CD4-positive, CD25-positive, alpha-beta regulatory T cell (primary cell): ENCODE results near the gene COL6A3. TPM values are rescaled to one million over a fixed set of nuclear protein-coding genes. Genes with fewer than 3 reads are reported as not detected.
"Not testable (repeated sequence)": the region's sequence is repeated elsewhere in the genome, so short reads cannot be mapped to it uniquely, and the experiment has no call there.

ENCODE experiments used
- ATAC-seq, 2 donors: fragments of 150-1000 bp; cut with Tn5 transposase; one replicate each; pipeline ENCODE4 v1.10.0; 2021; ENCODE audit warnings: low read depth in 2 of 2, moderate number of reproducible peaks in 2 of 2, moderate library complexity in 1 of 2
- DNase-seq, 3 donors: peaks; one replicate each; pipeline versions ENCODE4 v3.0.0 to v3.0.0-alpha.2; 2012 to 2022; ENCODE audit warnings: mixed read lengths in 1 of 3
- H3K27ac ChIP-seq: one replicate; pipeline ENCODE4 v1.7.0; 2013; ENCODE audit warnings: mild to moderate bottlenecking, low read length; ENCODE audit not compliant: insufficient read depth, poor library complexity, severe bottlenecking
- H3K27me3 ChIP-seq: one replicate; pipeline ENCODE4 v1.7.0; 2013; ENCODE audit warnings: low read length; ENCODE audit not compliant: control insufficient read depth, insufficient read depth
- H3K36me3 ChIP-seq: one replicate; pipeline ENCODE4 v1.7.0; 2013; ENCODE audit warnings: mild to moderate bottlenecking, low read length, moderate library complexity; ENCODE audit not compliant: control insufficient read depth, insufficient read depth
- H3K4me1 ChIP-seq: 2 replicates; pipeline ENCODE4 v1.7.0; 2013; ENCODE audit warnings: mild to moderate bottlenecking, low read length; ENCODE audit not compliant: insufficient read depth, control insufficient read depth, poor library complexity, severe bottlenecking
- H3K4me3 ChIP-seq: one replicate; pipeline ENCODE4 v1.7.0; 2013; ENCODE audit warnings: low read depth, mild to moderate bottlenecking, low read length, moderate library complexity
- H3K9me3 ChIP-seq, 2 experiments: 1 replicate in 1 of 2; 2 replicates in 1 of 2; pipeline ENCODE4 v1.7.0; 2013; ENCODE audit warnings: low read length in 2 of 2, mild to moderate bottlenecking in 1 of 2, moderate library complexity in 1 of 2; ENCODE audit not compliant: control insufficient read depth in 2 of 2
- H3K27ac Mint-ChIP-seq, 3 donors: one replicate each; pipeline ENCODE4 v1.8.0; 2020 to 2022; ENCODE audit warnings: mild to moderate bottlenecking in 3 of 3, mixed read lengths in 3 of 3, moderate library complexity in 2 of 3
- H3K27me3 Mint-ChIP-seq: one replicate; pipeline ENCODE4 v1.8.0; 2022; ENCODE audit warnings: mild to moderate bottlenecking, mixed read lengths
- H3K36me3 Mint-ChIP-seq: one replicate; pipeline ENCODE4 v1.8.0; 2020; ENCODE audit warnings: mixed read lengths
- H3K4me1 Mint-ChIP-seq, 4 donors: one replicate each; pipeline ENCODE4 v1.8.0; 2020 to 2022; ENCODE audit warnings: mixed read lengths in 4 of 4, mild to moderate bottlenecking in 1 of 4
- H3K4me3 Mint-ChIP-seq, 4 donors: one replicate each; pipeline ENCODE4 v1.8.0; 2020 to 2022; ENCODE audit warnings: mild to moderate bottlenecking in 4 of 4, mixed read lengths in 4 of 4, moderate library complexity in 3 of 4
- H3K9me3 Mint-ChIP-seq, 7 donors: one replicate each; pipeline ENCODE4 v1.8.0; 2020 to 2022; ENCODE audit warnings: mixed read lengths in 7 of 7, mild to moderate bottlenecking in 3 of 7, moderate library complexity in 2 of 7
- polyA plus RNA-seq, 4 donors: library from polyadenylated mRNA; unstranded; fragments of 300-500 nt; fragmentation: Illumina TruSeq; gene quantifications; one replicate each; pipeline ENCODE4 v1.2.3, GENCODE V29; 2021
- total RNA-seq: library from RNA; stranded (reverse); gene quantifications from one replicate; pipeline ENCODE4 v1.2.3, GENCODE V29; 2022

COL6A3 gene
- total and polyA plus RNA-seq, 5 donors from 2014 or later: 0.18 to 3.4 (median 0.82) TPM

DNA sequence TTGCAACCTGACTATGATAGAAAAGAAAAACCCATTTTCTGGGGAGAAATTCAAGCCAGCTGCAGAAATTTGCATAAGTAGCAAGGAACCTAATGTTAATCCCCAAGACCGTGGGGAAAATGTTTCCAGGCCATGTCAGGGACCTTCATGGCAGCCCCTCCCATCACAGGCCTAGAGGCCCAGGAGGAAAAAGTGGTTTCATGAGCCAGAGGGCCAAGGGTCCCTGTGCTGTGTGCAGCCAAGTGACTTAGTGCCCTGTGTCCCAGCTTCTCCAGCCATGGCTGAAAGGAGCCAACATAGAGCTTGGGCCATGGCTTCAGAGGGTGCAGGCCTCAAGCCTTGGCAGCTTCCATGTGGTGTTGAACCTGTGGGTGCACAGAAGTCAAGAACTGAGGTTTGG, 110.7 kb downstream of the COL6A3 start:
- H3K27me3 ChIP-seq, H3K4me1 ChIP-seq, ATAC-seq, H3K4me1 Mint-ChIP-seq, H3K4me3 Mint-ChIP-seq, H3K27me3 Mint-ChIP-seq, H3K36me3 ChIP-seq, H3K9me3 Mint-ChIP-seq, H3K36me3 Mint-ChIP-seq, H3K9me3 ChIP-seq, H3K27ac ChIP-seq, H3K4me3 ChIP-seq, DNase-seq, H3K27ac Mint-ChIP-seq: not testable (repeated sequence)

DNA sequence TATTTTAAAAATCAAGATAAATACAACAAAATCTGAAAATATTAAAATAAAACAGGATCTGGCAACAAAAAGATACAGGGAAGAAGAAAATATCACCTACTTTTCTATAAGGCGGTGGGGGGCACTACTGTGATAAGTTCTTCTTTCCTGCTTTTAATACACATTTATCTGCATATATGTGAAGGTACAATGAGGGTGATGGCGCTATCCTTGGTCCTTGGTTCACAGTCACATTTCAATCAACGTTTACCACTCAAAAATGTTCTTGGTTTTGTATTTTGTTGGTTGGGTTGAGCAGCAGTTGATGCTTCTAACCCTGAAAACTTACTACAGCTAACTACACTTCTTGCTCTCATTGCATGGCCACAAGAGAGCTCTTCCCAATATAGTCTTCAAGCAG, 112.4 kb downstream of the COL6A3 start:
- Mint-ChIP-seq H3K27me3 (peaks cover 19% of the 10 kb centered on the region), H3K4me3 (no peak overlapping the region), H3K4me1 (no peaks in the 10 kb centered on the region), H3K36me3 (no peaks in the 10 kb centered on the region), H3K27ac (no peak overlapping the region), H3K9me3 (peaks cover 0 to 8% (median 2%) of the 10 kb centered on the region in 7 donors)
- Histone ChIP-seq H3K27ac (no peak overlapping the region), H3K4me3 (no peak overlapping the region), H3K36me3 (no peaks in the 10 kb centered on the region), H3K4me1 (no peaks in the 10 kb centered on the region), H3K9me3 (no peaks in the 10 kb centered on the region), H3K27me3 (peaks cover 10% of the 10 kb centered on the region)
- DNase-seq (no peak), ATAC-seq (no peak)

DNA sequence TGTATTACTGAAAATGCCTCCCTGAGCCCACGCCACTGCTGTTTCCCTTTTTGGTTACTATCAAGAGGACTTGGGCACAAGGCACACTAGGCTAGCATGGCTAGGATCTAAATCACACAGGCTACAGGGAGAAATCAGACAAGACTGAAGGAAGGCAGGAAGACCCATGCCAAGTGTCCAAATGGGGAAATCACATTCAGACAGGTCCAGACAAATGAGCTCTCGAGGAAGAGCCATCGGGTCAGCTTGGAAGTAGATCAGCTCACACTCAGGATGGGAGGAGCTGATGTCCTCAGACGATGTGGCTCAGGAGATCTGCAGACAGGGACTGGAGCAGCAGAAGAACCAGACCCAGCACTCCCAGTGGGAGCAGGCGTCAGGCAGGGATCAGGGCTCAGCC, 113.2 kb downstream of the COL6A3 start:
- ATAC-seq: no peak
- Mint-ChIP-seq H3K4me3 (no peak overlapping the region), H3K4me1 (no peaks in the 10 kb centered on the region), H3K27me3 (peaks cover 19% of the 10 kb centered on the region), H3K27ac (no peak overlapping the region), H3K9me3 (peaks cover 0 to 8% (median 2%) of the 10 kb centered on the region in 7 donors), H3K36me3 (no peaks in the 10 kb centered on the region)
- Histone ChIP-seq H3K4me1 (no peaks in the 10 kb centered on the region), H3K9me3 (no peaks in the 10 kb centered on the region), H3K4me3 (no peak overlapping the region), H3K27ac (no peak overlapping the region), H3K36me3 (no peaks in the 10 kb centered on the region), H3K27me3 (peaks cover 10% of the 10 kb centered on the region)
- no peak for DNase-seq

DNA sequence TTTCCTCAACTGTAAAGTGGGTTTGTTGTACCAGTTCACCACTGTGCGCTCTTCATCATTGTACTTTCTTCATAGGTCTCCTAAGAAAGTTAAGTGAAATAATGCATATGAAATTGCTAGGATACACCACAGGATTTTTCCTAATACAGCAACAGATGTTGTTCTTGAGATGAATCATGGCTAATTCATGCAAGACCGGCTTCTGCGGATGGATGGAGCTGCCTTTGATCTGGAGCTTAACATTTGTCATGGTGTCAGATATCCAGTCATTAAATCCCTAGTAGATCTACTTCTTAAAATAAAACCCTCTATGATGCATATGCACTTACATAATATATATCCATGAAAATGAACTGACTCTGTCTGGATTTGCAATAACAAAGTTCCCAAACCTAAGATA, 114.1 kb downstream of the COL6A3 start:
- no peak for ATAC-seq
- peaks cover 22% of the 10 kb centered on the region for H3K27me3 Mint-ChIP-seq
- no peak overlapping the region for H3K4me3 Mint-ChIP-seq
- H3K4me3 ChIP-seq: no peak overlapping the region
- peaks cover 0 to 8% (median 2%) of the 10 kb centered on the region in 7 donors for H3K9me3 Mint-ChIP-seq
- no peak for DNase-seq
- no peaks in the 10 kb centered on the region for H3K4me1 Mint-ChIP-seq
- H3K27ac Mint-ChIP-seq: no peak overlapping the region
- no peaks in the 10 kb centered on the region for H3K4me1 ChIP-seq
- H3K36me3 ChIP-seq: no peaks in the 10 kb centered on the region
- no peaks in the 10 kb centered on the region for H3K9me3 ChIP-seq
- no peak overlapping the region for H3K27ac ChIP-seq
- H3K27me3 ChIP-seq: peaks cover 10% of the 10 kb centered on the region
- H3K36me3 Mint-ChIP-seq: no peaks in the 10 kb centered on the region

DNA sequence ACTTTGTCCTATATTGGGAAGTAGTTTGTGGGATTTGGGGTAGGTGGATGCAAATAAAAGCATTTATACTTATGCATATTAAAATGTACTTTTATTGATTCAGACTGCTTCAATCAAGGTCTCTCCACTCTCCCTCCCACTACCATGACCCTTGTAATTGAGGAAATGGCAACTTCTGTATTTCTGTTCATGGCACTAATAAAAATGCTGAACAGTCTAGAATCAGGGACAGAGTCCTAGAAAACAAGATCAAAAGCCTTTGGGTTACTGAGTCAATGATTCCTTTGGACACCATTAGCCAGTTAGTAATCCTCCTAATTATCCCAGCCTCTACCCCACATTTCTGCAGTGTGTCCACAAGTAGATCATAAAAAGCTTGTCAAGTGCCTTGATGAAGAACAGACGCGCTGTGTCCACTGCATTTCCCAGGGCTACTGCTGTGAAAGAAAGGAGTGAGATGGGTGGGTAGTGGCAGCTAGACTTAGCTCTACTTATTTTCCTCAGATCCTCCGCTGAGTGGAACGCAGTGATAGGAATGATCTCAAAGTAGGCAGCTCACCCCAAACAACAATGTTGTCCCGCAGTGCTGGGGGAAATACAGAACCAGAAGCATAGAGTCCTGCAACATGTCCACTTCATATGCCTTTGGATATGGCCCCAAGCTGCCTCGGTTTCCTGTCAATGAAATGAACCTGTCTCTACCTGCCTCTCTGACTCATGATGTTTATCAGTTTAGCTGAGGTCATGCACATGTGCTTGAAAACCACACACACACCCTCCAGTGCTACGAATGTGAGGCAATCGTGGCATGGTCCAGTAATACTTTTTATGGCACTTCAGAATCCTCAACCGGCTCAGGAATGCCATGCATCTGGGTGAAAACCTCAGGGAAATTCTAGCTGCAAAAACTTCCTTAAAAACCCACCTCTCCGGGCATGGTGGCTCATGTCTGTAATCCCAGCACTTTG, 115.5 kb downstream of the COL6A3 start:
- H3K27ac ChIP-seq: no peak overlapping the region
- H3K9me3 ChIP-seq: no peaks in the 10 kb centered on the region
- no peak overlapping the region for H3K4me3 Mint-ChIP-seq
- ATAC-seq (no peak), DNase-seq (no peak)
- H3K27ac Mint-ChIP-seq: no peak overlapping the region
- no peaks in the 10 kb centered on the region for H3K4me1 ChIP-seq
- H3K9me3 Mint-ChIP-seq: peaks cover 0 to 8% (median 3%) of the 10 kb centered on the region in 7 donors
- H3K4me1 Mint-ChIP-seq: no peaks in the 10 kb centered on the region
- no peaks in the 10 kb centered on the region for H3K36me3 ChIP-seq
- no peak overlapping the region for H3K4me3 ChIP-seq
- peaks cover 35% of the 10 kb centered on the region for H3K27me3 Mint-ChIP-seq
- peaks cover 13% of the 10 kb centered on the region for H3K27me3 ChIP-seq
- no peaks in the 10 kb centered on the region for H3K36me3 Mint-ChIP-seq

DNA sequence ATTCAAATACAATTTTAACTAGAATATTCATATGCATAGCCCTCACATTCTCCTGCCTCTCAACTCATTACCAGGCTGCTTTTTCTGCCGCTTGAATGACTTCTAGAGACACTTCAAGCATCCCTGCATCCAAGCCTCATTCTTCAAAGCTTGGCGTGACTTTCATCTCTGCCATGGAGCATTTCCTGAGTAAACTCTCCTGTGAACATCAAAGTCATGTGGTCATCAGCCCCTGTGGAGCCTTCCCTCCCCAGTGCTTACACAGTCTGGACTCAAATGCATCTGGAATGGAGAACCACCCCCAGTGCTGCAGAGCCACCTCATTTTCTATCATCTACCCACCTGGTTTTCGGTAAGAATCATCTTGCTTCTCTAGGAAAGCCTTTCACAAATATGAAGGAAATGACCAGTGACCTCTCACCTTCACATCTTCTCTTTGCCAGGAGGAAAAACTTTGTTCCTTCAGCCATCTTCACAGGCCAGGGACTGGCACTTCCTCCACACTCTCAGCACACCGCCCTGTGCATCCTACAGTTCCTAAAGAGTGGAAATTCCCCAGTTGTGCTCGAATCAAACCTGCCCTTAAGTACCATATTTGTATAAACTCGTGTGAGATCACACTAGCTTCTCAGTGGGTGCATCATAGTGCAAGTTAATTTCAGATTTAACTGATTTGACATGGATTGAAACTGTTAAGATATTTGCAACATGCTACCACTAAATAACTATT, 116.4 kb downstream of the COL6A3 start:
- no peaks in the 10 kb centered on the region for H3K4me1 Mint-ChIP-seq
- H3K27ac Mint-ChIP-seq: no peak overlapping the region
- H3K27me3 Mint-ChIP-seq: peaks cover 40% of the 10 kb centered on the region
- peaks cover 0 to 4% of the 10 kb centered on the region in 2 experiments for H3K9me3 ChIP-seq
- no peaks in the 10 kb centered on the region for H3K4me1 ChIP-seq
- no peak overlapping the region for H3K4me3 Mint-ChIP-seq
- no peak overlapping the region for H3K27ac ChIP-seq
- H3K36me3 Mint-ChIP-seq: no peaks in the 10 kb centered on the region
- peaks cover 22% of the 10 kb centered on the region for H3K27me3 ChIP-seq
- ATAC-seq: no peak
- DNase-seq: no peak
- H3K9me3 Mint-ChIP-seq: peaks cover 0 to 7% (median 3%) of the 10 kb centered on the region in 7 donors
- no peaks in the 10 kb centered on the region for H3K36me3 ChIP-seq
- H3K4me3 ChIP-seq: no peak overlapping the region

DNA sequence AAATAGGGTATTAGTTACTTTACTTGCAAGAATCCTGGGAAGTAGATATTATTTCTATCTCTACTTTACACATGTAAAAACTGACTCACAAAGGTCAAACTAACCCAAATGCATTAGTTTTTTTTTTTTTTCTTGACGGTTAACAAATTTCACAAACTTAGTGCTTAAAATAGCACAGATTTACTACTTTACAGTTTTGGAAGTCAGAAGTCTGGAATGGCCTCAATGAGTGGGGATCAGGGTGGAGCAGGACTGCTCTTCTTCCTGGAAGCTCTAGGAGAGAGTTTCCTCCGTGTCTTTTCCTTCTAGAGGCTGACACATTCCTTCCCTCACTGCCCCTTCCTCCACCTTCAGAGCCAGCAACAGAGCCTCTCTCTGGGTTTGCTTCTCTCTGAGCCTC, 117.2 kb downstream of the COL6A3 start:
- Histone ChIP-seq H3K4me3 (no peak overlapping the region), H3K36me3 (no peaks in the 10 kb centered on the region), H3K4me1 (no peaks in the 10 kb centered on the region), H3K27me3 (peaks cover 25% of the 10 kb centered on the region), H3K9me3 (peaks cover 0 to 5% of the 10 kb centered on the region in 2 experiments), H3K27ac (no peak overlapping the region)
- DNase-seq (no peak), ATAC-seq (no peak)
- H3K27ac Mint-ChIP-seq: no peak overlapping the region
- H3K4me1 Mint-ChIP-seq: no peaks in the 10 kb centered on the region
- H3K4me3 Mint-ChIP-seq: no peak overlapping the region
- no peaks in the 10 kb centered on the region for H3K36me3 Mint-ChIP-seq
- peaks cover 0 to 7% (median 2%) of the 10 kb centered on the region in 7 donors for H3K9me3 Mint-ChIP-seq
- H3K27me3 Mint-ChIP-seq: peaks cover 47% of the 10 kb centered on the region
